Measurements from ENCODE around the gene MLH3. TPM values are rescaled to one million over a fixed set of nuclear protein-coding genes. Genes with fewer than 3 reads are reported as not detected.
A peak's percentile ranks its signal among the peaks of the same experiment; 100 is the strongest.

MLH3 gene
- total RNA-seq, 1 experiment from 2014 or later: 13.2 TPM

- BruUV-seq (replicated peaks): no TSS peak
- Histone ChIP-seq H3K9me3 (ENCODE audit: low read length) (no peaks in the 10 kb centered on the region), H3K9ac (ENCODE audit: low read length) (no peak overlapping the region), H3K4me2 (ENCODE audit: low read length) (no peak overlapping the region), H3K9me2 (replicated peaks; ENCODE audit: low read length) (no peaks in the 10 kb centered on the region), H3K36me3 (ENCODE audit: low read depth, low read length) (peaks cover 41% of the 10 kb centered on the region; the same call in 1 of the 2 replicates), H3F3A (ENCODE audit: low read length, unreplicated experiment) (no peaks in the 10 kb centered on the region), H3K27me3 (ENCODE audit: low read length) (no peaks in the 10 kb centered on the region), H3K27ac (ENCODE audit: low read length) (no peak overlapping the region), H2AFZ (ENCODE audit: low read length) (no peak overlapping the region), H3K4me1 (ENCODE audit: insufficient read depth, low read length) (peaks cover 14% of the 10 kb centered on the region), H4K20me1 (ENCODE audit: low read length) (no peaks in the 10 kb centered on the region), H3K79me2 (ENCODE audit: low read length) (no peaks in the 10 kb centered on the region), H3K4me3 (ENCODE audit: low read length) (no peak overlapping the region)
- intact Hi-C loops (cut with micrococcal nuclease): loop anchor here (5.0 kb wide), 1 partner anchor 74 kb away; no protein-coding TSS in a partner anchor
- CTCF ChIA-PET: no interaction called here
- TF ChIP-seq CTCF (conservative IDR thresholded peaks at IDR 0.05; ENCODE audit: low read depth, low read length): no peak
- TF ChIP-seq EZH2phosphoT487 (IDR thresholded peaks at IDR 0.05; ENCODE audit: borderline replicate concordance, low read length): no peak
- TF ChIP-seq EZH2 (IDR thresholded peaks at IDR 0.05; ENCODE audit: low read length, unreplicated experiment): no peak
- no peak for DNase-seq
- ATAC-seq: no peak
- POLR2A ChIA-PET (ENCODE audit: unreplicated experiment): interaction anchor here (0.6 to 0.7 kb wide), 2 partner anchors 24 to 93 kb away, joined by 4 to 18 read pairs; no protein-coding TSS in a partner anchor
These were observed 38.0 kb downstream of the MLH3 start for GRCh38 chr14:75013290-75013689.

GRCh38 chr14:75011356-75011994, 39.8 kb downstream of the MLH3 start:
- no peaks in the 10 kb centered on the region for H3K9me2 ChIP-seq (replicated peaks; ENCODE audit: low read length)

More at GRCh38 chr14:75011356-75011994, 39.8 kb downstream of the MLH3 start:
- POLR2A ChIA-PET (ENCODE audit: unreplicated experiment): interaction anchor here (0.7 kb wide), 1 partner anchor 9 kb away, joined by 3 read pairs; the partner anchor contains the start of gene EIF2B2
- Histone ChIP-seq H3K79me2 (ENCODE audit: low read length) (no peaks in the 10 kb centered on the region), H3F3A (ENCODE audit: low read length, unreplicated experiment) (no peaks in the 10 kb centered on the region), H3K4me3 (ENCODE audit: low read length) (no peak overlapping the region), H3K4me2 (ENCODE audit: low read length) (peak overlapping the region; percentile 38), H3K9ac (ENCODE audit: low read length) (no peak overlapping the region), H2AFZ (ENCODE audit: low read length) (no peak overlapping the region), H3K36me3 (ENCODE audit: low read depth, low read length) (peaks cover 50% of the 10 kb centered on the region), H3K27ac (ENCODE audit: low read length) (peak overlapping the region; percentile 36), H4K20me1 (ENCODE audit: low read length) (no peaks in the 10 kb centered on the region), H3K9me3 (ENCODE audit: low read length) (no peaks in the 10 kb centered on the region), H3K27me3 (ENCODE audit: low read length) (no peaks in the 10 kb centered on the region), H3K4me1 (ENCODE audit: insufficient read depth, low read length) (peaks cover 12% of the 10 kb centered on the region)
- CTCF ChIA-PET: no interaction called here
- intact Hi-C loops (cut with micrococcal nuclease): loop anchor here (5.0 kb wide), 1 partner anchor 76 kb away; no protein-coding TSS in a partner anchor
- ATAC-seq: peak; percentile 90
- TF ChIP-seq EZH2 (IDR thresholded peaks at IDR 0.05; ENCODE audit: low read length, unreplicated experiment) (no peak), CTCF (conservative IDR thresholded peaks at IDR 0.05; ENCODE audit: low read depth, low read length) (no peak), EZH2phosphoT487 (IDR thresholded peaks at IDR 0.05; ENCODE audit: borderline replicate concordance, low read length) (no peak)
- BruUV-seq (replicated peaks): no TSS peak
- DNase-seq: peak; percentile 48
